Trophoblast cell (in vitro differentiated cells and primary cell): ENCODE measurements around the gene GBX2.

Experiments
- DNase-seq, 2 donors: peaks; one replicate each; pipeline ENCODE4 v3.0.0-alpha.2; 2016
- H2AFZ ChIP-seq: 2 replicates; pipeline ENCODE4 v1.6.1; 2013; ENCODE audit warnings: low read length, moderate library complexity, mild to moderate bottlenecking; ENCODE audit not compliant: insufficient read depth, poor library complexity
- H2AK5ac ChIP-seq: 2 replicates; pipeline ENCODE4 v1.6.1; 2013; ENCODE audit warnings: mild to moderate bottlenecking, low read length
- H2BK120ac ChIP-seq: 2 replicates; pipeline ENCODE4 v1.6.1; 2013; ENCODE audit warnings: low read length, mild to moderate bottlenecking, moderate library complexity; ENCODE audit not compliant: insufficient read depth, poor library complexity
- H2BK12ac ChIP-seq: 2 replicates; pipeline ENCODE4 v1.6.1; 2013; ENCODE audit warnings: mild to moderate bottlenecking, low read length, moderate library complexity
- H2BK5ac ChIP-seq: 2 replicates; pipeline ENCODE4 v1.6.1; 2013; ENCODE audit warnings: low read length, low read depth, moderate library complexity, mild to moderate bottlenecking; ENCODE audit not compliant: poor library complexity
- H3K14ac ChIP-seq: 2 replicates; pipeline ENCODE4 v1.6.1; 2013; ENCODE audit warnings: mild to moderate bottlenecking, low read length
- H3K18ac ChIP-seq: 2 replicates; pipeline ENCODE4 v1.6.1; 2013; ENCODE audit warnings: mild to moderate bottlenecking, low read length
- H3K23ac ChIP-seq: 2 replicates; pipeline ENCODE4 v1.6.1; 2013; ENCODE audit warnings: low read length
- H3K27ac ChIP-seq: 2 replicates; pipeline ENCODE4 v1.5.1; 2013; ENCODE audit warnings: low read depth, mild to moderate bottlenecking, inconsistent platforms, low read length, moderate library complexity
- H3K27me3 ChIP-seq: 2 replicates; pipeline ENCODE4 v1.6.1; 2013; ENCODE audit warnings: inconsistent platforms, mild to moderate bottlenecking, low read length, moderate library complexity; ENCODE audit not compliant: insufficient read depth
- H3K36me3 ChIP-seq, 2 experiments: 1 replicate in 1 of 2; 2 replicates in 1 of 2; pipeline ENCODE4 v1.6.1; 2013; ENCODE audit warnings: low read length in 2 of 2, mild to moderate bottlenecking in 2 of 2, moderate library complexity in 1 of 2; ENCODE audit not compliant: insufficient read depth in 2 of 2, control insufficient read depth in 1 of 2
- H3K4ac ChIP-seq: 2 replicates; pipeline ENCODE4 v1.6.1; 2013; ENCODE audit warnings: low read depth, mild to moderate bottlenecking, low read length, moderate library complexity
- H3K4me1 ChIP-seq, 2 experiments: 1 replicate in 1 of 2; 2 replicates in 1 of 2; pipeline ENCODE4 v1.6.1; 2013; ENCODE audit warnings: low read length in 2 of 2, mild to moderate bottlenecking in 2 of 2, moderate library complexity in 1 of 2; ENCODE audit not compliant: insufficient read depth in 2 of 2, control insufficient read depth in 1 of 2
- H3K4me2 ChIP-seq: 2 replicates; pipeline ENCODE4 v1.6.1; 2013; ENCODE audit warnings: inconsistent platforms, mild to moderate bottlenecking, low read length, moderate library complexity
- H3K4me3 ChIP-seq: 2 replicates; pipeline ENCODE4 v1.5.1; 2013; ENCODE audit warnings: mild to moderate bottlenecking, low read depth, low read length, inconsistent platforms
- H3K79me1 ChIP-seq: one replicate; pipeline ENCODE4 v1.6.1; 2013; ENCODE audit warnings: low read length
- H3K79me2 ChIP-seq: 2 replicates; pipeline ENCODE4 v1.6.1; 2013; ENCODE audit warnings: low read length, mild to moderate bottlenecking; ENCODE audit not compliant: control insufficient read depth, insufficient read depth, poor library complexity
- H3K9ac ChIP-seq: 2 replicates; pipeline ENCODE4 v1.6.1; 2013; ENCODE audit warnings: mild to moderate bottlenecking, low read length
- H3K9me3 ChIP-seq: 2 replicates; pipeline ENCODE4 v1.6.1; 2013; ENCODE audit warnings: low read depth, mild to moderate bottlenecking, control low read depth, inconsistent platforms, low read length; ENCODE audit not compliant: insufficient read depth
- H4K12ac ChIP-seq: 2 replicates; pipeline ENCODE4 v1.6.1; 2013; ENCODE audit warnings: low read depth, mild to moderate bottlenecking, low read length, moderate library complexity
- H4K8ac ChIP-seq: 2 replicates; pipeline ENCODE4 v1.6.1; 2013; ENCODE audit warnings: low read depth, mild to moderate bottlenecking, low read length, moderate library complexity
- H4K91ac ChIP-seq: one replicate; pipeline ENCODE4 v1.6.1; 2013; ENCODE audit warnings: low read depth, mild to moderate bottlenecking, low read length, moderate library complexity
- WGBS: extraction: QIAGEN DNeasy Blood & Tissue Kit; methylation state at CpG from one replicate; pipeline ENCODE4 v1.1.7; 2013; ENCODE audit warnings: missing lambda C conversion rate; ENCODE audit not compliant: insufficient read length, insufficient coverage; ENCODE audit errors: extremely low coverage; 5-methylcytosine and 5-hydroxymethylcytosine counted together

The GBX2 gene

GRCh38 chr2:236130349-236130998, 37.7 kb downstream of the GBX2 start:
- H3K14ac ChIP-seq, result no peak overlapping the region
- no peak overlapping the region for H3K9ac ChIP-seq
- H3K23ac ChIP-seq, result no peak overlapping the region
- H3K4ac ChIP-seq, result no peak overlapping the region
- no peak overlapping the region for H2BK12ac ChIP-seq
- H3K4me1 ChIP-seq, result no peaks in the 10 kb centered on the region
- peaks cover 2% of the 10 kb centered on the region for H3K9me3 ChIP-seq
- no peak overlapping the region for H2BK5ac ChIP-seq
- no peak overlapping the region for H4K8ac ChIP-seq
- H3K27ac ChIP-seq, result no peak overlapping the region
- H2AK5ac ChIP-seq, result no peak overlapping the region
- H3K27me3 ChIP-seq, result no peaks in the 10 kb centered on the region
- H3K4me2 ChIP-seq, result no peak overlapping the region
- H2AFZ ChIP-seq, result no peak overlapping the region
- no peak overlapping the region for H3K4me3 ChIP-seq
- no peak overlapping the region for H4K91ac ChIP-seq
- DNase-seq, result no peak
- WGBS, result no CpG with 5 or more reads among the region's 6 CpGs
- no peaks in the 10 kb centered on the region for H3K79me1 ChIP-seq
- H2BK120ac ChIP-seq, result no peak overlapping the region
- H4K12ac ChIP-seq, result no peak overlapping the region
- no peak overlapping the region for H3K18ac ChIP-seq
- H3K36me3 ChIP-seq, result peaks cover 2 to 3% of the 10 kb centered on the region in 2 experiments
- no peaks in the 10 kb centered on the region for H3K79me2 ChIP-seq

GRCh38 chr2:236129935-236130334, 38.3 kb downstream of the GBX2 start:
- Histone ChIP-seq H3K23ac (no peak overlapping the region), H3K36me3 (peaks cover 2 to 3% of the 10 kb centered on the region in 2 experiments), H2BK120ac (no peak overlapping the region), H3K4me1 (no peaks in the 10 kb centered on the region), H4K8ac (no peak overlapping the region), H2BK12ac (no peak overlapping the region), H3K27ac (no peak overlapping the region), H3K14ac (no peak overlapping the region), H3K4me3 (no peak overlapping the region), H2BK5ac (no peak overlapping the region), H3K18ac (no peak overlapping the region), H3K79me1 (no peaks in the 10 kb centered on the region), H3K4me2 (no peak overlapping the region), H2AK5ac (no peak overlapping the region), H2AFZ (no peak overlapping the region), H3K9ac (no peak overlapping the region), H3K9me3 (peaks cover 2% of the 10 kb centered on the region), H3K79me2 (no peaks in the 10 kb centered on the region), H4K12ac (no peak overlapping the region), H3K27me3 (no peaks in the 10 kb centered on the region), H4K91ac (no peak overlapping the region), H3K4ac (no peak overlapping the region)
- WGBS, result no CpG with 5 or more reads among the region's 4 CpGs
- no peak for DNase-seq

- Histone ChIP-seq H4K91ac (no peak overlapping the region), H2BK120ac (no peak overlapping the region), H3K9ac (no peak overlapping the region), H3K4me1 (no peaks in the 10 kb centered on the region), H4K12ac (no peak overlapping the region), H3K18ac (no peak overlapping the region), H3K27me3 (no peaks in the 10 kb centered on the region), H3K79me2 (no peaks in the 10 kb centered on the region), H2AK5ac (no peak overlapping the region), H3K4me3 (no peak overlapping the region), H2BK5ac (no peak overlapping the region), H4K8ac (no peak overlapping the region), H3K79me1 (no peaks in the 10 kb centered on the region), H3K4ac (no peak overlapping the region), H2BK12ac (no peak overlapping the region), H3K36me3 (peaks cover 2 to 6% of the 10 kb centered on the region in 2 experiments), H3K23ac (no peak overlapping the region), H3K4me2 (no peak overlapping the region), H3K27ac (no peak overlapping the region), H3K14ac (no peak overlapping the region), H3K9me3 (peaks cover 2% of the 10 kb centered on the region), H2AFZ (no peak overlapping the region)
- no peak for DNase-seq
- no CpG with 5 or more reads among the region's 17 CpGs for WGBS
Observed at GRCh38 chr2:236128321-236128720, 39.9 kb downstream of the GBX2 start.

- H3K9me3 ChIP-seq, result peaks cover 2% of the 10 kb centered on the region
- WGBS, result no CpG with 5 or more reads among the region's 11 CpGs
- H3K18ac ChIP-seq, result no peak overlapping the region
- no peak overlapping the region for H2AK5ac ChIP-seq
- H3K23ac ChIP-seq, result no peak overlapping the region
- H3K27ac ChIP-seq, result no peak overlapping the region
- no peaks in the 10 kb centered on the region for H3K79me1 ChIP-seq
- no peak for DNase-seq
- H3K4me2 ChIP-seq, result no peak overlapping the region
- H2AFZ ChIP-seq, result no peak overlapping the region
- no peak overlapping the region for H3K4ac ChIP-seq
- no peak overlapping the region for H4K91ac ChIP-seq
- no peak overlapping the region for H3K9ac ChIP-seq
- no peaks in the 10 kb centered on the region for H3K79me2 ChIP-seq
- no peak overlapping the region for H2BK12ac ChIP-seq
- H3K4me3 ChIP-seq, result no peak overlapping the region
- no peak overlapping the region for H2BK120ac ChIP-seq
- H3K36me3 ChIP-seq, result peaks cover 2 to 6% of the 10 kb centered on the region in 2 experiments
- no peak overlapping the region for H4K12ac ChIP-seq
- no peak overlapping the region for H3K14ac ChIP-seq
- H3K27me3 ChIP-seq, result no peaks in the 10 kb centered on the region
- H4K8ac ChIP-seq, result no peak overlapping the region
- H3K4me1 ChIP-seq, result no peaks in the 10 kb centered on the region
- H2BK5ac ChIP-seq, result no peak overlapping the region
Observed at GRCh38 chr2:236127010-236127409, 41.2 kb downstream of the GBX2 start.
